Brain pericyte (primary cell): Measurements from ENCODE around the gene KCTD13.
"Not testable (repeated sequence)": the region's sequence is repeated elsewhere in the genome, so short reads cannot be mapped to it uniquely, and the experiment has no call there.

Experiments
- DNase-seq: peaks from one replicate; pipeline ENCODE4 v3.0.0-alpha.2; 2012; ENCODE audit warnings: low read depth, low spot score

KCTD13 gene

GRCh38 chr16:29878172-29878571 lies 47.9 kb downstream of the KCTD13 start:
- DNase-seq = no peak

GRCh38 chr16:29877266-29877961 lies 48.6 kb downstream of the KCTD13 start:
- no peak for DNase-seq

GRCh38 chr16:29876594-29877249 lies 49.3 kb downstream of the KCTD13 start:
- DNase-seq = no peak

GRCh38 chr16:29876217-29876593 lies 49.8 kb downstream of the KCTD13 start:
- no peak for DNase-seq

GRCh38 chr16:29875206-29875605 lies 50.8 kb downstream of the KCTD13 start:
- no peak for DNase-seq

- no peak for DNase-seq
Measured at GRCh38 chr16:29873319-29873718, 52.7 kb downstream of the KCTD13 start.

DNA sequence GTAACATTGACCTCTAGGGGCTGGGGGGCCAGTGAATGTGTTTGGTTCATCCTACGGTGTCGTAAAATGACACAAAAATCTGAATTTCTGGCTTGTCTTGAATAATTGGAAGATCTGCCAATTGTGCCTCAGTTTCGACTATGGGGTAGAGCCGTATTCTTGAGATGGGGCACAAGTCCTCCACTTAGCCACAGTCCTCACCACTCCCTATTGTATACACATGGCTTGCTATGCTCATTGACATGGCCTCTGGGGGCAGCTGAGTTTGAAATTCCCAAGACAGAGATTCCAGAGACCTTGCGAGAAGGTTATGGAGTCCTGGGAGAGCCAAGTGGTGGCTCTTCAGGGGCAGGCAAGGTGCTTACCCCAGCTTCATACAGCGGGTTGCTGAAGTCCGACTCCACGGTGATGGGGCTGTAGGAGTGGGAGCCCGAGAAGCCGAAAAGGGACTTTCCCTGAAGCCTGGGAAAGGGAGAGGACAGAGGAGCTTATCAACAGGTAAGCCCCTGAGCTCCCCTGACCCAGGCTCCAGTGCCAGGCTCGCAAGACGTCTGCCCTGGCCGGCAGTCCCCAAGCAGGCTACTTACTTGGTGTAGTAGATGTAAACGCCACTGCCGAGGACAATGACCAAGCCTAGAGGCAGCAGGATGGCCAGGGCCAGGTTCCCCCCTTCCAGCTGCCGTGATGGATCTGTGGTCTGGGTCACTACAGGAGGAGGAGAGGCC lies 54.0 kb downstream of the KCTD13 start:
- no peak for DNase-seq

DNA sequence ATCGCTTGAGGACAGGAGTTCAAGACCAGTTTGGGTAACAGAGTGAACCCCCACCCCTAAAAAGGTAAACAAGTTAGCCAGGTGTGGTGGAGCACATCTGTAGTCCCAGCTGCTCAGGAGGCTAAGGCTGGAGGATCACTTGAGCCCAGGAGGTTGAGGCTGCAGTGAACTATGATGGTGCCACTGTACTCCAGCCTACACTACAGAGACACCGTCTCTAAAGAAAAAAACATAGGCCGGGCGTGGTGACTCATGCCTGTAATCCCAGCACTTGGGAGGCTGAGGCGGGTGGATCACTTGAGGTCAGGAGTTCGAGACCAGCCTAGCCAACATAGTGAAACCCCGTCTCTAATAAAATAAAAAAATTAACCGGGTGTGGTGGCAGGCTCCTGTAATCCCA lies 57.0 kb downstream of the KCTD13 start:
- not testable (repeated sequence) for DNase-seq

DNA sequence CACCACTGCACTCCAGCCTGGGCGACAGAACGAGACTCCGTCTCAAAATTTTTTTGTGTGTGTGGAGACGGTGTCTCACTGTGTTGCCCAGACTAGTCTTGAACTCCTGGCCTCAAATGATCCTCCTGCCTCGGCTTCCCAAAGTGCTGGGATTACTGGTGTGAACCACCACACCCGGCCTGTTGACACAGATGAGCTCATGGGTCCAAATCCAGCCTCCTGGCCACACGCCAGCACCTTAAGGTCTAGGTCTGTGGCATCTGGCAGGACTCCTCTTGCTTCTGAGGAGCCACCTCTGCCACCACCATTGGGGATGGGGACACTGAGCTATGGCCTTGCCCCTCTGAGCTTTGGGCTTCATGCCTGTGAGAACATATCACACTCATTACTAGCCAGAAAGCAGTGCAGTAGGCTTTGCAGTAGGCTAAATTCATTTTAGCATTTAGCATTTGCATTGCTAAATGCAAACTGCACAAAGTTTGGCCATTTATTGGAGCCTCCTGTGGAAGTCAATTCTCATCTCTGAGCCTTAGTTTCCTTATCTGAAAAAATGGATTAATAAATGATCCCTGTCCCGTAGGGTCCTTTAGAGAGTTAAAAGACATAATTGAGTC lies 57.5 kb downstream of the KCTD13 start:
- no peak for DNase-seq

DNA sequence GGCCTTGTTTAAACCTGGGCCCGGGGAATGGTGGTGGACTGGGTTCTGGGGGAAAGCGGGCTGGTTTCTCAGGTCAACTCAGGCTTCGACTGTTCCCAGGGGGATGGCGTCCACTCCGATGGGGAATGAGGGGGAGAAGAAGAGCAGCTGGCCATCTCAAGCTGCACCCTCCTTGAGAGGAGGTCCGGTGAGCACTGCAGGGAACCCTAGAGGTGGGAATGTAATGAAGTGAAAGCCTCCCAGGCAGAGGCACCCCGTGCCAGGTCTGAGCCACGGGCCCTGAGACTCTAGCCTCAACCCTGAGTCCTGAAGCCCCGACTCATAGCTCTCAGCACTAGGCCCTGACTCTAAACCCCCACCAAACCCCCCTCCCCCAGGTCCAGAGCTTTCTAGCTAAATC lies 61.8 kb downstream of the KCTD13 start:
- DNase-seq = no peak

- no peak for DNase-seq
Measured at GRCh38 chr16:29863669-29863984, 62.4 kb downstream of the KCTD13 start.

DNA sequence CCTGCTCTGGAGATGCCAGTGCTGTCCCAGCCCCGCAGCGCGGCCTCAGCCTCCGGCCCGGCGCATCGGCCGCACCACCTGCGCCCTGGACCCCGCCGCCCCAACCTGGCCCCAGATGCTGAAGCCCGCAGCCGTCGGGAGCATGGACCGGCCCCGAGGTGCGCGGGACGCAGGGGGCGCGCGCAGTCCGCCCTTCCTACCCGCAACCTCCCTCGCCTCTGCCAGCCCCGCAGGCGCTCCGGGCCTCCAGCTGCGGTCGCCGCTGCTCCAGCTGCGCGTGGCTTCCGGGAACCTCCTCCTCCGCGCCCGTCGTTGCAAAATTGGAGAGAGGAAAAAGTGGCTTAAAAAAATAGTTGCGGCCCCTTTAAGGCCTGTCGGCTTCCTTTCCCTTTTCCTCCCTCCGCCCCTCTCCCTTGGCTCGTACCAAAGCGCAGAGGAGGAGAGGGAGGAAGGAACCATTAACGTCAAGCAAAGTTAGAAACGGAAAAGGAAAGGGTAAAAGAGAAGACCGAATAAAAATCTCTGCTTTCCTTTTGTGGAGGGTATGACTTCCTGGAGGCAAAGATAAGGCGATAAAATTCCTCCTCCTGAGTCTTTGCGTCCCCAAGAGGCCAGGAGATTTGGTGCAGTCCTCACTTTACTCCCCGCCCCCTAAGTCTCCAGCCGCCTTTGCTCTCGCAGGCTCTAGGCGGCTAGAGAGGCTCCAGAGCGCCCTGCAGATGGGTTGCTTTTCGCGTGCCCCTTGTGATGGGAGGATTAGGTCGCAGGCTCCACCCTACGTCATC lies 63.0 kb downstream of the KCTD13 start, which contains the start of gene CDIPT:
Gene CDIPT, minus strand, starts transcription at position 343 of the 785 bp plus-strand sequence. CDS start 369 bp downstream, outside the sequence.
- peak; percentile 88 for DNase-seq

GRCh38 chr16:29862383-29862883 lies 63.6 kb downstream of the KCTD13 start:
- DNase-seq = no peak

GRCh38 chr16:29860218-29860617 lies 65.8 kb downstream of the KCTD13 start:
- no peak for DNase-seq

DNA sequence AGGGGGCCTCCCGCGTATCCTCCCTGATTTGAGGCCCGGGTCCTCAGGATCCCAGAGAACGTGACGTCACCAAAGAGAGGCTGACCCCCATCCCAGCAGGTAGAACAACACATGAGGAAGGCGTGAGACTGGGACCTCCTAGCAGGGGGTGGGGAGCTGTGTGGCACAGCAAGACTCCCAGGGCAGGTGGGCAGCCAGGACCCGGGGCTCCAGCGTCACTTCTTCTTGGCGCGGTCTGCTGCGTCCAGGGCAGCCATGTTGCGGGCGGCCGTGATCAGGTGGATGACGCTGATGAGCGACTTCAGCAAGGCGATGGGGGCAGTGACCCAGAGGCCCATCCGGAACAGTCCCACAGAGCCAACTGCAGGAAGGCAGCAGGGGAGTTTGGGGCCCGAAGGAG lies 67.1 kb downstream of the KCTD13 start:
- no peak for DNase-seq

- no peak for DNase-seq
Measured at GRCh38 chr16:29858149-29858849, 67.7 kb downstream of the KCTD13 start.

- DNase-seq = no peak
Measured at GRCh38 chr16:29857133-29857760, 68.8 kb downstream of the KCTD13 start.
